Gastrocnemius medialis (tissue), 4 donors: Measurements from ENCODE around the gene FOXI3.

Experiments used
- POLR2A ChIP-seq, 2 donors: fragments of 450-650 bp; IDR thresholded peaks; one replicate each; pipeline ENCODE4 v1.6.1; 2017; ENCODE audit warnings: antibody characterized with exemption in 2 of 2, mild to moderate bottlenecking in 2 of 2, moderate library complexity in 2 of 2
- TF ChIP-seq, protein P1 (sequence below), 5 experiments: fragments of 450-650 bp in 3 of 5; fragments of 200-600 bp in 2 of 5; sonication (generic) in 2 of 5; IDR thresholded peaks in 4 of 5; conservative IDR thresholded peaks in 1 of 5; 1 replicate in 4 of 5; 2 replicates in 1 of 5; pipeline ENCODE4 v1.5.1; 2016 to 2019; ENCODE audit warnings: antibody characterized with exemption in 5 of 5, mild to moderate bottlenecking in 3 of 5, moderate library complexity in 3 of 5

DNA sequence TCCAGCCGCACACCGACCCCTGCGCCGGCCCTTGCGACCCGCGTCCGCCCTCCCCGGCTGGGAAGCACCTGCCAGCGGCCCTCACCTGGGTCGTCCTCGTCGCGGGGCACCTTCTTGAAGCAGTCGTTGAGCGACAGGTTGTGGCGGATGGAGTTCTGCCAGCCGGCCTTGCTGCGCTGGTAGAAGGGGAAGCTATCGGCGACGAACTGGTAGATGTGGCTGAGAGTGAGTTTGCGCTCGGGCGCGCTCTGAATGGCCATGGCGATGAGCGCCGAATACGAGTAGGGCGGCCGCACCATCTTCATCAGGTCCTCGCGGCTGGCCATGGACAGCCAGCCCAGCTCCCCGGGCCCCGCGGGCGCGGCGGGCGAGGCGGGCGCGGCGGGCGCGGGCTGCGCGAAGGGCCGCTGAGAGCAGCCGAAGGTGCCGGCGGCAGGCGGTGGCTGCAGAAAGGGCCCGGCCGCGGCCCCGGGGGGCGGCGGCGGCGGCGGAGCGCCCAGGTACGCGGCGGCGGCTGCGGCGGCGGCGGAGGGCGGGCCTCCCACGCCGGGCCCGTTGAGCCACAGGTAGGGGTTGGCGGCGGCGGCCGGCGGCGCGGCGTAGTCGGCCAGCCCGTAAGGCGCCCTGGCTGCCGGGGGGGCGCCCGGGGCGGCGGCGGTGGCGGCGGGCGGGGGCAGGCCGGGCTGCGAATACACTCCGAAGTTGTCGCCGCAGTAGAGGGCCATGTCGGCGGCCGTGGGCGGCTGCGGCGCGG lies 505 bp downstream of the FOXI3 start:
- TF ChIP-seq, protein P1, sequence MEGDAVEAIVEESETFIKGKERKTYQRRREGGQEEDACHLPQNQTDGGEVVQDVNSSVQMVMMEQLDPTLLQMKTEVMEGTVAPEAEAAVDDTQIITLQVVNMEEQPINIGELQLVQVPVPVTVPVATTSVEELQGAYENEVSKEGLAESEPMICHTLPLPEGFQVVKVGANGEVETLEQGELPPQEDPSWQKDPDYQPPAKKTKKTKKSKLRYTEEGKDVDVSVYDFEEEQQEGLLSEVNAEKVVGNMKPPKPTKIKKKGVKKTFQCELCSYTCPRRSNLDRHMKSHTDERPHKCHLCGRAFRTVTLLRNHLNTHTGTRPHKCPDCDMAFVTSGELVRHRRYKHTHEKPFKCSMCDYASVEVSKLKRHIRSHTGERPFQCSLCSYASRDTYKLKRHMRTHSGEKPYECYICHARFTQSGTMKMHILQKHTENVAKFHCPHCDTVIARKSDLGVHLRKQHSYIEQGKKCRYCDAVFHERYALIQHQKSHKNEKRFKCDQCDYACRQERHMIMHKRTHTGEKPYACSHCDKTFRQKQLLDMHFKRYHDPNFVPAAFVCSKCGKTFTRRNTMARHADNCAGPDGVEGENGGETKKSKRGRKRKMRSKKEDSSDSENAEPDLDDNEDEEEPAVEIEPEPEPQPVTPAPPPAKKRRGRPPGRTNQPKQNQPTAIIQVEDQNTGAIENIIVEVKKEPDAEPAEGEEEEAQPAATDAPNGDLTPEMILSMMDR (IDR thresholded peaks at IDR 0.05 in 4 of 5, conservative IDR thresholded peaks at IDR 0.05 in 1 of 5) = no peak
- no peak for TF ChIP-seq POLR2A (IDR thresholded peaks at IDR 0.05)
